ENCODE measurements around the gene GSTM5. TPM values are rescaled to one million over a fixed set of nuclear protein-coding genes. Genes with fewer than 3 reads are reported as not detected.
"Not testable (repeated sequence)": the region's sequence is repeated elsewhere in the genome, so short reads cannot be mapped to it uniquely, and the experiment has no call there.

GSTM5 gene
- total RNA-seq, 1 donor from 2014 or later: 0.04 TPM

GRCh38 chr1:109687641-109688499 lies 24.2 kb upstream of the GSTM5 start, which contains the start of gene GSTM1:
Gene GSTM1, plus strand, starts transcription at chr1:109687817. Its CDS starts 57 bp downstream, at chr1:109687874.
- Mint-ChIP-seq H3K4me3 (peak within 1 kb of the TSS; percentile 89), H3K4me1 (peaks cover 11% of the 10 kb centered on the region), H3K27me3 (no peaks in the 10 kb centered on the region), H3K27ac (peak within 1 kb of the TSS; percentile 87), H3K36me3 (ENCODE audit: low read depth) (peaks cover 13% of the 10 kb centered on the region), H3K9me3 (no peaks in the 10 kb centered on the region)
- intact Hi-C loops (cut with micrococcal nuclease): loop anchor here (1.0 kb wide), 2 partner anchors 45 to 142 kb away; no protein-coding TSS in a partner anchor
- TF ChIP-seq CTCF (IDR thresholded peaks at IDR 0.05): no peak
- peak; percentile 98 for ATAC-seq (ENCODE audit: low read depth)
- POLR2A ChIA-PET: interaction anchor here (0.6 to 2.1 kb wide), 10 partner anchors 32 to 347 kb away, joined by 3 to 17 read pairs (median 5); partner anchors contain the start of genes AHCYL1, AMPD2, GNAI3 and GNAT2
- peak; percentile 62 for DNase-seq
- CTCF ChIA-PET: interaction anchor here (0.8 to 2.1 kb wide), 7 partner anchors 17 to 297 kb away, joined by 3 to 12 read pairs (median 3); partner anchors contain the start of genes AHCYL1 and GNAI3

GRCh38 chr1:109689844-109690405 lies 22.1 kb upstream of the GSTM5 start:
- Mint-ChIP-seq H3K27me3 (no peaks in the 10 kb centered on the region), H3K27ac (no peak overlapping the region), H3K4me1 (peaks cover 11% of the 10 kb centered on the region), H3K4me3 (no peak overlapping the region), H3K9me3 (no peaks in the 10 kb centered on the region), H3K36me3 (ENCODE audit: low read depth) (peaks cover 13% of the 10 kb centered on the region)
- intact Hi-C loops (cut with micrococcal nuclease): no loop called here
- ATAC-seq (ENCODE audit: low read depth): no peak
- POLR2A ChIA-PET: no interaction called here
- CTCF ChIA-PET: no interaction called here
- DNase-seq: no peak
- TF ChIP-seq CTCF (IDR thresholded peaks at IDR 0.05): no peak

GRCh38 chr1:109691759-109692158 lies 20.3 kb upstream of the GSTM5 start:
- TF ChIP-seq CTCF (IDR thresholded peaks at IDR 0.05): no peak
- Mint-ChIP-seq H3K4me3 (no peak overlapping the region), H3K27ac (no peak overlapping the region), H3K36me3 (ENCODE audit: low read depth) (peaks cover 18% of the 10 kb centered on the region), H3K27me3 (no peaks in the 10 kb centered on the region), H3K4me1 (peaks cover 11% of the 10 kb centered on the region), H3K9me3 (no peaks in the 10 kb centered on the region)
- ChIA-PET POLR2A (no interaction called here), CTCF (interaction anchor here (0.6 kb wide), 1 partner anchor 394 kb away, joined by 4 read pairs; no protein-coding TSS in a partner anchor)
- ATAC-seq (ENCODE audit: low read depth): no peak
- DNase-seq: no peak
- intact Hi-C loops (cut with micrococcal nuclease): no loop called here

GRCh38 chr1:109694400-109694799 lies 17.7 kb upstream of the GSTM5 start:
- H3K4me3 Mint-ChIP-seq; H3K9me3 Mint-ChIP-seq; intact Hi-C loops (cut with micrococcal nuclease); DNase-seq; ATAC-seq (ENCODE audit: low read depth); CTCF ChIA-PET; H3K27ac Mint-ChIP-seq; POLR2A ChIA-PET; H3K27me3 Mint-ChIP-seq; H3K4me1 Mint-ChIP-seq: not testable (repeated sequence)
- peaks cover 21% of the 10 kb centered on the region for H3K36me3 Mint-ChIP-seq (ENCODE audit: low read depth)

GRCh38 chr1:109695138-109695537 lies 16.9 kb upstream of the GSTM5 start:
- intact Hi-C loops (cut with micrococcal nuclease); ATAC-seq (ENCODE audit: low read depth); DNase-seq; H3K4me3 Mint-ChIP-seq; POLR2A ChIA-PET; H3K27ac Mint-ChIP-seq; H3K27me3 Mint-ChIP-seq; H3K9me3 Mint-ChIP-seq; H3K4me1 Mint-ChIP-seq; CTCF ChIA-PET: not testable (repeated sequence)
- peaks cover 19% of the 10 kb centered on the region for H3K36me3 Mint-ChIP-seq (ENCODE audit: low read depth)

GRCh38 chr1:109697066-109697465 lies 15.0 kb upstream of the GSTM5 start:
- no peak overlapping the region for H3K4me3 Mint-ChIP-seq
- H3K4me1 Mint-ChIP-seq: no peaks in the 10 kb centered on the region
- no peak for DNase-seq
- H3K36me3 Mint-ChIP-seq (ENCODE audit: low read depth): peaks cover 10% of the 10 kb centered on the region
- intact Hi-C loops (cut with micrococcal nuclease): no loop called here
- H3K27me3 Mint-ChIP-seq: no peaks in the 10 kb centered on the region
- POLR2A ChIA-PET: no interaction called here
- CTCF ChIA-PET: no interaction called here
- TF ChIP-seq CTCF (IDR thresholded peaks at IDR 0.05): no peak
- no peaks in the 10 kb centered on the region for H3K9me3 Mint-ChIP-seq
- H3K27ac Mint-ChIP-seq: no peak overlapping the region
- no peak for ATAC-seq (ENCODE audit: low read depth)

GRCh38 chr1:109697861-109698260 lies 14.2 kb upstream of the GSTM5 start:
- intact Hi-C loops (cut with micrococcal nuclease); POLR2A ChIA-PET; H3K4me3 Mint-ChIP-seq; DNase-seq; H3K27me3 Mint-ChIP-seq; H3K4me1 Mint-ChIP-seq; ATAC-seq (ENCODE audit: low read depth); CTCF ChIA-PET; H3K27ac Mint-ChIP-seq; H3K9me3 Mint-ChIP-seq; H3K36me3 Mint-ChIP-seq (ENCODE audit: low read depth): not testable (repeated sequence)

- DNase-seq; H3K27ac Mint-ChIP-seq; H3K9me3 Mint-ChIP-seq; H3K27me3 Mint-ChIP-seq; H3K4me1 Mint-ChIP-seq; ATAC-seq (ENCODE audit: low read depth); CTCF ChIA-PET; H3K36me3 Mint-ChIP-seq (ENCODE audit: low read depth); POLR2A ChIA-PET; intact Hi-C loops (cut with micrococcal nuclease); H3K4me3 Mint-ChIP-seq: not testable (repeated sequence)
Measured at GRCh38 chr1:109702940-109703339, 9.1 kb upstream of the GSTM5 start.

Measured in activated B cell treated with CpG ODN at 0.5 μM for 24 hours (primary cell).